Right lobe of liver (tissue), 4 donors: Measurements from ENCODE around the gene NFATC3.

Experiments used
- CTCF ChIP-seq, 4 donors: fragments of 200-600 bp in 3 of 4; fragments of 450-650 bp in 1 of 4; IDR thresholded peaks; one replicate each; pipeline versions ENCODE4 v1.5.1 to v1.8.0; 2016 to 2022; ENCODE audit warnings: antibody characterized with exemption in 4 of 4, mild to moderate bottlenecking in 2 of 4
- POLR2A ChIP-seq: fragments of 450-650 bp; IDR thresholded peaks from one replicate; pipeline ENCODE4 v1.6.1; 2017; ENCODE audit warnings: antibody characterized with exemption, mild to moderate bottlenecking
- donor health status: DM: no; HTN: no; CAD: no.
- donor health status: DM: no; HTN: no; CAD: no.
- donor health status: DM: no; HTN: yes; CAD: no.

GRCh38 chr16:68233835-68234187 is 148.6 kb downstream of the NFATC3 start:
- TF ChIP-seq CTCF (IDR thresholded peaks at IDR 0.05) (no peak), POLR2A (no peak)
